ENCODE results near the gene NF2. TPM values are rescaled to one million over a fixed set of nuclear protein-coding genes. Genes with fewer than 3 reads are reported as not detected.

NF2 gene
- total and polyA plus RNA-seq, 7 donors: 12.8 to 59.7 (median 43.2) TPM

Other genes starting within 250 kb of the NF2 start
- 10 to 100 TPM; 26.8 to 35.3 (median 31.1) TPM for gene AP1B1, start 215.1 kb upstream of the NF2 start, total RNA-seq
- gene AP1B1, start 215.1 kb upstream of the NF2 start, polyA plus RNA-seq: 10 to 100 TPM; 17.5 to 32.4 (median 30.6) TPM
- not detected for gene RFPL1, start 165.1 kb upstream of the NF2 start, total RNA-seq
- gene RFPL1, start 165.1 kb upstream of the NF2 start, polyA plus RNA-seq: not detected
- under 1 TPM; 0.08 to 0.54 (median 0.28) TPM for gene NEFH, start 123.4 kb upstream of the NF2 start, total RNA-seq
- gene NEFH, start 123.4 kb upstream of the NF2 start, polyA plus RNA-seq: under 1 TPM; 0.06 to 0.18 (median 0.14) TPM
- 10 to 100 TPM; 42.8 to 56.0 (median 47.5) TPM for gene THOC5, start 49.9 kb upstream of the NF2 start, total RNA-seq
- 10 to 100 TPM; 33.8 to 52.0 (median 40.5) TPM for gene THOC5, start 49.9 kb upstream of the NF2 start, polyA plus RNA-seq
- gene NIPSNAP1, start 22.5 kb upstream of the NF2 start, total RNA-seq: 1 to 10 TPM; 2.1 to 8.3 (median 3.0) TPM
- 1 to 10 TPM; 1.2 to 2.0 (median 1.3) TPM for gene NIPSNAP1, start 22.5 kb upstream of the NF2 start, polyA plus RNA-seq
- gene CABP7, start 116.4 kb downstream of the NF2 start, total RNA-seq: not detected
- under 1 TPM; 0.03 to 0.07 (median 0.04) TPM for gene CABP7, start 116.4 kb downstream of the NF2 start, polyA plus RNA-seq
- gene ZMAT5, start 163.4 kb downstream of the NF2 start, total RNA-seq: 10 to 100 TPM; 12.1 to 32.0 (median 21.8) TPM
- 10 to 100 TPM; 27.6 to 46.1 (median 38.0) TPM for gene ZMAT5, start 163.4 kb downstream of the NF2 start, polyA plus RNA-seq
- 100 to 1,000 TPM; 247 to 422 (median 337) TPM for gene UQCR10, start 163.7 kb downstream of the NF2 start, total RNA-seq
- 100 to 1,000 TPM; 411 to 533 (median 483) TPM for gene UQCR10, start 163.7 kb downstream of the NF2 start, polyA plus RNA-seq
- gene ASCC2, start 234.6 kb downstream of the NF2 start, total RNA-seq: 10 to 100 TPM; 47.1 to 58.6 (median 54.6) TPM
- 10 to 100 TPM; 45.7 to 46.7 (median 45.7) TPM for gene ASCC2, start 234.6 kb downstream of the NF2 start, polyA plus RNA-seq

Data from psoas muscle (tissue), 7 donors.